Keratinocyte (primary cell): Measurements from ENCODE around the gene TYRP1.

Experiments
- CTCF ChIP-seq, 3 experiments: IDR thresholded peaks in 1 of 3; conservative IDR thresholded peaks in 1 of 3; optimal IDR thresholded peaks in 1 of 3; 2 replicates in 2 of 3; 3 replicates in 1 of 3; pipeline versions ENCODE3 to v1.5.1; 2011; ENCODE audit warnings: low read length in 3 of 3, mild to moderate bottlenecking in 3 of 3, moderate library complexity in 2 of 3, control low read depth in 1 of 3, inconsistent platforms in 1 of 3; ENCODE audit not compliant: insufficient read depth in 2 of 3; ENCODE audit errors: extremely low read depth in 1 of 3
- EZH2 ChIP-seq: IDR thresholded peaks from one replicate; pipeline ENCODE4 v1.6.1; 2012; ENCODE audit warnings: inconsistent platforms, mild to moderate bottlenecking, low read length, moderate library complexity

- TF ChIP-seq CTCF (optimal IDR thresholded peaks at IDR 0.05 in 1 of 3, IDR thresholded peaks at IDR 0.05 in 1 of 3, conservative IDR thresholded peaks at IDR 0.05 in 1 of 3; ENCODE audit: extremely low read depth in 1 of 3, insufficient read depth in 2 of 3, low read length in 3 of 3): no peak
- TF ChIP-seq EZH2: no peak
Observed at GRCh38 chr9:12730198-12730597, 37.0 kb downstream of the TYRP1 start.
